ENCODE measurements around the gene PATL2.
"Not testable (repeated sequence)": the region's sequence is repeated elsewhere in the genome, so short reads cannot be mapped to it uniquely, and the experiment has no call there.

Gene PATL2

GRCh38 chr15:44690245-44690644, 20.9 kb downstream of the PATL2 start:
- DNase-seq (ENCODE audit: low read depth in 2 of 2), result not testable (repeated sequence)

GRCh38 chr15:44689318-44689717, 21.8 kb downstream of the PATL2 start:
- not testable (repeated sequence) for DNase-seq (ENCODE audit: low read depth in 2 of 2)

GRCh38 chr15:44682809-44683682, 28.1 kb downstream of the PATL2 start:
- peak; percentile 37 to 68 for DNase-seq (ENCODE audit: low read depth in 2 of 2)

GRCh38 chr15:44682211-44682610, 28.9 kb downstream of the PATL2 start:
- no peak for DNase-seq (ENCODE audit: low read depth in 2 of 2)

GRCh38 chr15:44676676-44677075, 34.4 kb downstream of the PATL2 start:
- DNase-seq (ENCODE audit: low read depth in 2 of 2), result no peak

GRCh38 chr15:44675911-44676310, 35.2 kb downstream of the PATL2 start:
- no peak for DNase-seq (ENCODE audit: low read depth in 2 of 2)

GRCh38 chr15:44673639-44674038, 37.5 kb downstream of the PATL2 start:
- DNase-seq (ENCODE audit: low read depth in 2 of 2), result no peak

GRCh38 chr15:44670087-44670950, 40.8 kb downstream of the PATL2 start:
- DNase-seq (ENCODE audit: low read depth in 2 of 2), result no peak

GRCh38 chr15:44668921-44669320, 42.2 kb downstream of the PATL2 start:
- DNase-seq (ENCODE audit: low read depth in 2 of 2), result no peak

- DNase-seq (ENCODE audit: low read depth in 2 of 2), result no peak
These were observed 44.1 kb downstream of the PATL2 start for GRCh38 chr15:44667039-44667360.

GRCh38 chr15:44666210-44667038, 44.7 kb downstream of the PATL2 start:
- no peak for DNase-seq (ENCODE audit: low read depth in 2 of 2)

GRCh38 chr15:44663410-44664308, 47.5 kb downstream of the PATL2 start, which contains the start of gene SPG11:
Gene SPG11 (minus strand): TSS chr15:44663662. CDS start chr15:44663647, 15 bp downstream.
- DNase-seq (ENCODE audit: low read depth in 2 of 2), result peak; percentile 91 to 96

- DNase-seq (ENCODE audit: low read depth in 2 of 2), result peak; percentile 63 to 69
These were observed 48.4 kb downstream of the PATL2 start for GRCh38 chr15:44662478-44663409.

GRCh38 chr15:44661576-44661975, 49.5 kb downstream of the PATL2 start:
- no peak for DNase-seq (ENCODE audit: low read depth in 2 of 2)

GRCh38 chr15:44659056-44659455, 52.1 kb downstream of the PATL2 start:
- no peak for DNase-seq (ENCODE audit: low read depth in 2 of 2)

- DNase-seq (ENCODE audit: low read depth in 2 of 2), result no peak
These were observed 53.7 kb downstream of the PATL2 start for GRCh38 chr15:44657378-44657777.

GRCh38 chr15:44656913-44657312, 54.2 kb downstream of the PATL2 start:
- no peak for DNase-seq (ENCODE audit: low read depth in 2 of 2)

GRCh38 chr15:44656298-44656697, 54.8 kb downstream of the PATL2 start:
- DNase-seq (ENCODE audit: low read depth in 2 of 2), result no peak

- no peak for DNase-seq (ENCODE audit: low read depth in 2 of 2)
These were observed 56.3 kb downstream of the PATL2 start for GRCh38 chr15:44654858-44655257.

- DNase-seq (ENCODE audit: low read depth in 2 of 2), result no peak
These were observed 63.5 kb downstream of the PATL2 start for GRCh38 chr15:44647637-44648036.
